ENCODE measurements around the gene PLCXD3.

DNA sequence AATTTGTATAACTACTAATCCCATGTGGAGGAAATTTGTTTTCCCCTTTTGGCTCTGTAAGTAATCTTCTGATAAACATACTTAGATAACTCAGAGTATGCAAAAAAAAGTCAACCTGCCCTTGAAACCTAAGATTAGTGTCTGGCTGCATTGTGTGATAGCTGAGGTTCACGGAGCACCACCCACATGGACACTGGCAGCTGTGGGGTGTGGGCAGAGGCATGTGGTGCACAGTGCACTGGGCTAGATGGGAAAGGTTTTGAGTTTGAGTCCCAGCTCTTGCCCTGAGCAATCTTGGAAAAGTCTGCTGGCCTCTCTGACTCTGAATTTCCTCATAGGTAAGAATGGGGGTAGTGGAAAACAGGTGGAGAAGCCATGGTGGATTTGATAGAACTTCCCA, 75.1 kb downstream of the PLCXD3 start:
- no peak for TF ChIP-seq CTCF (conservative IDR thresholded peaks at IDR 0.05)
- TF ChIP-seq EZH2 (IDR thresholded peaks at IDR 0.05; ENCODE audit: low read depth), result no peak

Measured in PC-9 (cell line).